Endothelial cell of umbilical vein (primary cell): ENCODE measurements around the gene ODF2L. TPM values are rescaled to one million over a fixed set of nuclear protein-coding genes. Genes with fewer than 3 reads are reported as not detected.

ENCODE experiments used
- BruUV-seq: library from RNA; stranded (reverse); fragments of 400-500 nt; replicated peaks from 2 replicates; lab custom pipeline; 2021; lab: Mats Ljungman, UMichigan
- CTCF ChIA-PET: fragments of 300-600, 350-600 bp; sonication (Branson Sonifier 250); formaldehyde crosslinking; loops from one replicate; lab custom pipeline; 2021; ENCODE audit warnings: antibody characterized with exemption, inconsistent platforms; lab: Charles Lee
- POLR2A ChIA-PET: fragments of 300-600, 350-600 bp; sonication (Branson Sonifier 250); formaldehyde crosslinking; loops from one replicate; lab custom pipeline; 2021; ENCODE audit warnings: antibody characterized with exemption, inconsistent platforms; lab: Charles Lee
- DNase-seq: peaks from one replicate; pipeline ENCODE4 v3.0.0-alpha.2; 2011; ENCODE audit warnings: low read depth, low spot score
- FAIRE-seq: peaks from 2 replicates; lab custom pipeline; 2011; peaks lifted over from hg19 to GRCh38; lab: Jason Lieb, UNC
- H2AFZ ChIP-seq: 2 replicates; pipeline ENCODE4 v1.6.0; 2012; ENCODE audit warnings: low read depth, low read length, control low read depth, inconsistent platforms
- H3K27ac ChIP-seq: 2 replicates; pipeline ENCODE4 v1.5.1; 2011; ENCODE audit warnings: low read depth, mild to moderate bottlenecking, control low read depth, low read length, moderate library complexity; ENCODE audit not compliant: insufficient read depth
- H3K27me3 ChIP-seq, 2 experiments: 2 replicates each; pipeline versions ENCODE4 v1.6.0 to v1.6.1; 2011; ENCODE audit warnings: low read length in 2 of 2, mixed read lengths in 1 of 2; ENCODE audit not compliant: control insufficient read depth in 2 of 2, insufficient read depth in 2 of 2
- H3K36me3 ChIP-seq, 2 experiments: 2 replicates in 1 of 2; 3 replicates in 1 of 2; pipeline ENCODE4 v1.5.1; 2011; ENCODE audit warnings: low read length in 2 of 2, mild to moderate bottlenecking in 1 of 2, moderate library complexity in 1 of 2; ENCODE audit not compliant: control insufficient read depth in 2 of 2, insufficient read depth in 2 of 2; ENCODE audit errors: extremely low read depth in 1 of 2
- H3K4me1 ChIP-seq: 3 replicates; pipeline ENCODE4 v1.5.1; 2011; ENCODE audit warnings: mild to moderate bottlenecking, low read length; ENCODE audit not compliant: control insufficient read depth, insufficient read depth; ENCODE audit errors: extremely low read depth
- H3K4me2 ChIP-seq: 2 replicates; pipeline ENCODE4 v1.6.1; 2011; ENCODE audit warnings: low read length, control low read depth, mixed read lengths; ENCODE audit not compliant: insufficient read depth
- H3K4me3 ChIP-seq, 3 experiments: fragments of 200-600 bp in 1 of 3; sonication (generic), shearing (Covaris generic) in 1 of 3; replicated peaks in 1 of 3; 2 replicates each; pipeline ENCODE4 v1.5.1; 2011 to 2016; ENCODE audit warnings: control low read depth in 3 of 3, low read length in 3 of 3, mild to moderate bottlenecking in 2 of 3, inconsistent platforms in 1 of 3, low read depth in 1 of 3, moderate library complexity in 1 of 3; ENCODE audit not compliant: insufficient read depth in 1 of 3
- H3K79me2 ChIP-seq: 2 replicates; pipeline ENCODE4 v1.6.0; 2012; ENCODE audit warnings: low read length, inconsistent platforms; ENCODE audit not compliant: control insufficient read depth, insufficient read depth
- H3K9ac ChIP-seq: replicated peaks from 2 replicates; pipeline ENCODE3; 2011; ENCODE audit warnings: low read length, control low read depth; ENCODE audit not compliant: insufficient read depth; ENCODE audit errors: extremely low read depth
- H3K9me1 ChIP-seq: replicated peaks from 3 replicates; pipeline ENCODE4 v1.6.0; 2011; ENCODE audit warnings: mild to moderate bottlenecking, low read length; ENCODE audit not compliant: control insufficient read depth, insufficient read depth; ENCODE audit errors: extremely low read depth
- H3K9me3 ChIP-seq: replicated peaks from 2 replicates; pipeline ENCODE4 v1.5.1; 2012; ENCODE audit warnings: low read length, inconsistent platforms; ENCODE audit not compliant: control insufficient read depth, insufficient read depth
- H4K20me1 ChIP-seq: replicated peaks from 2 replicates; pipeline ENCODE3; 2011; ENCODE audit warnings: mild to moderate bottlenecking, low read length; ENCODE audit not compliant: control insufficient read depth, insufficient read depth; ENCODE audit errors: extremely low read depth
- EZH2 ChIP-seq: IDR thresholded peaks from 2 replicates; pipeline ENCODE4 v1.6.1; 2012; ENCODE audit warnings: borderline replicate concordance, low read depth, mild to moderate bottlenecking, moderate library complexity, low read length, inconsistent platforms; ENCODE audit not compliant: severe bottlenecking
- FOS ChIP-seq: IDR thresholded peaks from 2 replicates; pipeline ENCODE4 v1.6.1; 2011; ENCODE audit warnings: mild to moderate bottlenecking, low read length, moderate library complexity, borderline replicate concordance; ENCODE audit not compliant: insufficient read depth
- GATA2 ChIP-seq: IDR thresholded peaks from 2 replicates; pipeline ENCODE4 v1.7.0; 2011; ENCODE audit warnings: low read depth, mild to moderate bottlenecking, moderate library complexity, mixed read lengths, low read length; ENCODE audit not compliant: insufficient read length, insufficient read depth
- JUN ChIP-seq: IDR thresholded peaks from 2 replicates; pipeline ENCODE4 v1.6.1; 2011; ENCODE audit warnings: borderline replicate concordance, low read depth; ENCODE audit not compliant: insufficient read length, insufficient read depth
- MAX ChIP-seq: IDR thresholded peaks from 2 replicates; pipeline ENCODE4 v1.6.1; 2011; ENCODE audit not compliant: insufficient read depth, insufficient read length
- MYC ChIP-seq: IDR thresholded peaks from one replicate; pipeline ENCODE4 v1.6.1; 2011; ENCODE audit warnings: mild to moderate bottlenecking, low read depth, low read length
- POLR2A ChIP-seq: IDR thresholded peaks from 2 replicates; pipeline ENCODE4 v1.6.1; 2012; ENCODE audit warnings: low read depth, mild to moderate bottlenecking, control low read depth, low read length
- POLR2AphosphoS5 ChIP-seq: IDR thresholded peaks from 2 replicates; pipeline ENCODE4 v1.6.1; 2012; ENCODE audit warnings: low read depth, mild to moderate bottlenecking, control low read depth, low read length, moderate library complexity; ENCODE audit not compliant: insufficient read depth
- dilution Hi-C: fragments of 300-500 bp; cut with MboI; formaldehyde crosslinking; loops from one replicate; pipeline ENCODE4 v1.15.0; 2019; ENCODE audit warnings: low sequenced_read_pairs; ENCODE audit not compliant: extremely low pct_ligation_motif_present
- intact Hi-C: fragments of 100-400 bp; cut with micrococcal nuclease; formaldehyde crosslinking; loops from one replicate; pipeline ENCODE4 v1.10.0; 2022
- polyA plus RNA-seq, 4 experiments: library from polyadenylated mRNA; depleted of rRNA in 3 of 4; stranded (reverse) in 3 of 4; unstranded in 1 of 4; fragments of >200 nt; gene quantifications; 2 replicates each; pipeline versions ENCODE4 v1.2.1 to v1.2.3, GENCODE V29; 2011 to 2012; ENCODE audit warnings: missing spikeins in 1 of 4
- total RNA-seq: library from RNA; stranded (reverse); gene quantifications from 2 replicates; pipeline ENCODE4 v1.2.3, GENCODE V29; 2021
- TF ChIP-seq, protein P1 (sequence below), 2 donors: IDR thresholded peaks; 1 replicate in 1 of 2; 2 replicates in 1 of 2; pipeline ENCODE4 v1.5.1; 2011; ENCODE audit warnings: low read length in 2 of 2, mild to moderate bottlenecking in 2 of 2, moderate library complexity in 2 of 2, control low read depth in 1 of 2, inconsistent platforms in 1 of 2, low read depth in 1 of 2; ENCODE audit not compliant: insufficient read depth in 1 of 2; ENCODE audit errors: extremely low read depth in 1 of 2

Gene ODF2L
- total and polyA plus RNA-seq, 2 donors (not counting 3 experiments of a cell fraction or from before 2014, with no cell fraction given): 9.6 to 74.7 TPM

- no peak for DNase-seq
- Histone ChIP-seq H3K27me3 (no peaks in the 10 kb centered on the region), H3K27ac (no peak overlapping the region), H3K36me3 (no peaks in the 10 kb centered on the region), H3K9me1 (no peaks in the 10 kb centered on the region), H3K4me1 (no peaks in the 10 kb centered on the region), H3K9me3 (no peaks in the 10 kb centered on the region), H3K79me2 (no peaks in the 10 kb centered on the region), H2AFZ (no peak overlapping the region), H4K20me1 (no peaks in the 10 kb centered on the region), H3K4me2 (no peak overlapping the region), H3K9ac (no peak overlapping the region), H3K4me3 (no peak overlapping the region)
- FAIRE-seq: no peak
- TF ChIP-seq GATA2 (no peak), EZH2 (no peak), POLR2A (no peak), JUN (no peak), POLR2AphosphoS5 (no peak), FOS (no peak), MYC (no peak), MAX (no peak)
- TF ChIP-seq, protein P1, sequence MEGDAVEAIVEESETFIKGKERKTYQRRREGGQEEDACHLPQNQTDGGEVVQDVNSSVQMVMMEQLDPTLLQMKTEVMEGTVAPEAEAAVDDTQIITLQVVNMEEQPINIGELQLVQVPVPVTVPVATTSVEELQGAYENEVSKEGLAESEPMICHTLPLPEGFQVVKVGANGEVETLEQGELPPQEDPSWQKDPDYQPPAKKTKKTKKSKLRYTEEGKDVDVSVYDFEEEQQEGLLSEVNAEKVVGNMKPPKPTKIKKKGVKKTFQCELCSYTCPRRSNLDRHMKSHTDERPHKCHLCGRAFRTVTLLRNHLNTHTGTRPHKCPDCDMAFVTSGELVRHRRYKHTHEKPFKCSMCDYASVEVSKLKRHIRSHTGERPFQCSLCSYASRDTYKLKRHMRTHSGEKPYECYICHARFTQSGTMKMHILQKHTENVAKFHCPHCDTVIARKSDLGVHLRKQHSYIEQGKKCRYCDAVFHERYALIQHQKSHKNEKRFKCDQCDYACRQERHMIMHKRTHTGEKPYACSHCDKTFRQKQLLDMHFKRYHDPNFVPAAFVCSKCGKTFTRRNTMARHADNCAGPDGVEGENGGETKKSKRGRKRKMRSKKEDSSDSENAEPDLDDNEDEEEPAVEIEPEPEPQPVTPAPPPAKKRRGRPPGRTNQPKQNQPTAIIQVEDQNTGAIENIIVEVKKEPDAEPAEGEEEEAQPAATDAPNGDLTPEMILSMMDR (IDR thresholded peaks at IDR 0.05; ENCODE audit: extremely low read depth in 1 of 2, insufficient read depth in 1 of 2, low read depth in 1 of 2, low read length in 2 of 2): no peak
- dilution Hi-C loops: no loop called here
- intact Hi-C loops: no loop called here
- CTCF ChIA-PET: interaction anchor here (1.4 kb wide), 1 partner anchor 8 kb away, joined by 3 read pairs; no protein-coding TSS in a partner anchor
- POLR2A ChIA-PET: no interaction called here
- BruUV-seq: no TSS peak
These were observed 70.9 kb downstream of the ODF2L start for GRCh38 chr1:86325264-86325663.
